HuH-7.5 (cell line): Measurements from ENCODE around the gene UNC5C.

Experiments used
- DNase-seq: peaks from one replicate; pipeline ENCODE4 v3.0.0; 2011; ENCODE audit warnings: low spot score

UNC5C gene

DNA sequence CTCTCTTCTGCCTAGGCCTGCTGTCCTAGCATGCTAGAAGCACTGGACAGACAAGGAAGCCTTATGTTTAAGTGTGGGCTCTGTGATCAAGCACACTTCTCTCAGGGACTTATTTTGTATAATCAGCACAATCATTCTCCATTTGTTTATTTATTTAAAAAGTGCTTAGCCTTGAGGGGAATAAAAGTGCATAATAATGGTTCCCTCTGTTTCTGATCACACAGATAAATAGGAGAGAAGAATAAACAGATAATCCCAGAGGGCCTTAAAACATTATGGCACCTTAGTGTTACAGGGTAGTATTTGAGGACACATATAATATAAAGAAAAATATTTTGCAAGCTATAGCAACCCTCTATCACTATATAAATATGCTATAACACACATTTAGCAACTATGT is 146.5 kb downstream of the UNC5C start:
- no peak for DNase-seq

DNA sequence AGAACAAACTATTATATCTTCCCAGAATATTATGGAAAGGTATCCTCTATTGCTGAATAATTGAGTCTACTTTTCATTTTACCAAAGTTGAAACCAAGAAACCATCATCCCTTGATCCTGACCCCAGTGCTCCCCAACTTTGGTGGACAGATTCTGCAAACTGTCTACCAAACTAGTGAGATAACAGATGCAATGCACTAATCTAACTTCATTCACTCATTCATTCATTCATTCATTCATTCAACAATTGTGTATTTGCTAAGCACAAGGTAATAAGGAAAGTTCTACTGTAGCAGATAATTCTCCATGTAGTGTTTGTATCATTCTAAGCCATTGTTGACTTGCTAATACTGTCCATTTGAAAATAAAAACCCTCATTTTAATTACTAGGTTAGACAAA is 150.6 kb downstream of the UNC5C start:
- DNase-seq = no peak

DNA sequence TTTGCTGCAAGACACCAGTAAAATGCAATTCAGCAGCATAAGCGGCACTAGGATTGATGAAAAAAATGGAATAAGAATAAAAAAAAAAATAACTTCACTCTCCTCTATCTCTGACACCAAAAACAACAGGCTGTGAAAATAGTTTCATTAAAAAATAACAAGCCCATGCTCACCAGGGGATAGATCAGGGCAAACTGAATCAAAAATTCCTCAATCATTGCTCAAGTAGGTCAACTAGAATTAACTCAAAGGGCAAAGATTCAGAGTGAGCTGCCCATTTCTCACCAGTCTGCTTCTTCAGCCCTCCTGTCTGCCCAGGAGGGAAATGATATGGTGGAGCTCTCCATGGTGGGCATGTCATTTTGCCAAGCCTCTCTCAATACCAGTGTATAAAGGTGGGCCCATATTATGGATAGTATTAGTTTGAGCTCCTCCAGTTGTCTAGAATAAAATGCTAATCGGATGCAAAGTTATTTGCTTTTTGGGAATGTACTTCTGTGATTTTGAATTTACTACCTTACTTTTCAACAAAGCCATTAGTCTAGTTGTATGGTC is 153.9 kb downstream of the UNC5C start:
- no peak for DNase-seq

DNA sequence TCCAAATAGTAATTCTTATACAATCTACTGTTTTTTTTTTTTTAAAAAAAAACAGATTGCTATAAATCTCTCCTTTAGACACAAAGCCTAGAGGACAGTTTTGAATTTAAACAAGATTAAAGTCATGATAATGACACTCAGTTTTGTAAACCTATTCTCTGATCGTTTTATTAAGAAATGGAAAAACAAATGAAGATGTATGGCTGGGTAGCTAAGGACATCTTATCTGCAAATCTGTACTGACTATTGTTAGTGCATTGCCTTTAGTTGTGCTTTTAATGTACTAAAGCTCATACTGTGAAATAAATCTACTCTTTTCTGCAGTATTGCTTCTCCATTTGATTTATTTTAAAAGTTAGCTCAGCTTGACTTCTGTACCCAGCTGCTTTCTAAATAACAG is 155.0 kb downstream of the UNC5C start:
- DNase-seq = no peak

DNA sequence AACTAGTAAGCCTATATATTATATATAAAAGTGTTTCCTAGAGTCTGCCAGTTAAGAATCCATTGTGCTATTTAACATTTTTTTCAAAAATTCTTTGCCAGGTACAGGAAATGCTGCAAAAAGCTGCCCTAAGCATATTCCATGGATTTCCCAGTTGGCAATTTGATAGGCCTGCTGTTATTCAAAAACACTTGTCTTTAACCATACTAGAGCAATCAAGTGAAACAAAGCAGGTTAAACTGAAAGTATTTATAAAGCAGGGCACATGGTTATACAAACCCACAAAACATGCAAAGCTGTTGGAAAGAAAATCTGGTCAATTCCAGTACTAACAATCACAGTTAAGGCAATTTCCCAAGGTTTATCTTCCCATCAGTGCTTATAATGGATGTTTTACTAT is 159.9 kb downstream of the UNC5C start:
- DNase-seq = no peak

DNA sequence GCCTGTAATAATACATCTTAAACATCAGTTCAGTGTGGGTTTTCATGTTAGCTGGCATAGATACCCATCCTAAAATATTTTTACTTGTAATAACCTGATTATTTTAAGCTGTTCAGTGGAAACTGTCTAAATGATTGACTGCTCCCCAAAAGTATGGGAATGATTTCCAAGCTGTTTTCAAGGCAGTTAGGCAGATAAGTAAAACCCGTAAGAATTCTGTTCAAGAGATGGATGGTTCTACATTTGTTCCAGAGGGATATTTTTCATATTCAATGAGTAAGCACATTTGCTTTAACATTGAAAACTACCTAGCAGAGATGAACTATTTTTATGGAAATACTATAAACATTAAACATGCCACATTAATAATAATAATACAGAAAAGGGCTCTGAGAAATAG is 161.1 kb downstream of the UNC5C start:
- no peak for DNase-seq

DNA sequence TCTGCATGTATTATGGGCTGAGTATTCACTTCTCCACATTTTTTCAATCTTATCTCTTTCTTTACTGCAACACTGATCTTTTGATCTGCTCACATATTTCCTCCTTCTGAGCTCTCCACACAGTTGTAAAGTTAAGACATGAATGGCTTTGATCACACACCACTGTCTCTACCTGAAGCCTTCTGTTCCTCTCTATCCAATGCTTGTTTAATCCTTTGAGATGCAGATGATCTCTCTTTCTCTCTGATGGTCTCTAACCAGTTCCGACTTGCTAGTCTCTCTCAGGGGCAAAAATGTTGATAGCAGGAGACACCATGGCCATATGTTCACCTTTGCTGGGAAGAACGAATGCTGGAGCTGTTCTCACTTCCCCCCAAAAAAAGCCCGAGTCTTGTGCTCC is 162.4 kb downstream of the UNC5C start:
- no peak for DNase-seq

DNA sequence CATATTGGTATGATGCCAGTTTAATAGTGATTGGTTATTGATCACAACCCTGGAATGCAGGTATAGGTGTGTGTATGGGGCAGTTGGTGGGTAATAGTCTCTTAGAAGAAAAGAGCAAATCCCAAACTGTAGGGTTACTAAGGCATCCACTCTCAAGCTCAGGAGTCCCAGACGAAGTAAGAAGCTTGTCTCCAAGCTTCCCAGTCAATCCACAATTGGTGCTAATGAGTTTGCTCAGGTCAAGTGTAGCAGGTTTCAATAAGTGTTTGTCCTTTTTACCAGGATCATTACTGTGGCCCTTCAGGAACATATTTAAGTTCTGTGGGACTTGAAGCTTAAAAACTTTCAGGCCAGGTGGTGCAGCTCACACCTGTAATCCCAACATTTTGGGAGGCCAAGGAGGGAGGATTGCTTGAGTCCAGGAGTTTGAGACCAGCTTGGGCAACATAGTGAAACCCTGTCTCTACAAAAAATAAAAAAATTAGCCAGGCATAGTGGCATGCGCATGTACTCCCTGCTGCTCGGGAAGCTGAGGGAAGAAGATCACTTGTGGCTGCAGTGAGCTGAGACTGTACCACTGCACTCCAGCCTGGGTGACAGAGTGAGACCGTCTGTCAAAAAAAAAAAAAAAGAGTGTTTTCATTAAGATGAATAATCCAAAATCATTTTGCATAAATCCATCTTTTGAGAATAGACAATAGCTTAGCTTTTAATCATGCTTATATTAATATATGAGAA is 166.8 kb downstream of the UNC5C start:
- no peak for DNase-seq

DNA sequence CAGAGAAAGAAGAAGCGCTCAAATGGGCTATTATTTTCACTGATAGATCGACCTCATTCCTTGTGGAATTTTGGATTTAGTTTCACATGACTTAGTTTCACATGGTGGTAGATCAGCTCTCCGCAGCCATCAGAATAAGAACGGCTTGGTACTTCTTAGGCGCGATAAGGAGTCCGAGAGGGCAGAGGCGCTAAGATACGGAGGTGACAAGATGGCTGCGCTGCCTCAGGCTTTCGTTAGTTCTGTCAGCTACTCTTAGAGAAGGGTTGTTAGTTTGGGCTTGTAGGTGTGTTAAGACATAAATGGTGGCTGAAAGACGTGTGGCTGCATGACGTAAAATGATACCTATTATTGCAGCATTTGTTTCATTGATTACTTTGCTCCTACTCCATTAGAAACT is 169.1 kb downstream of the UNC5C start:
- DNase-seq = no peak

DNA sequence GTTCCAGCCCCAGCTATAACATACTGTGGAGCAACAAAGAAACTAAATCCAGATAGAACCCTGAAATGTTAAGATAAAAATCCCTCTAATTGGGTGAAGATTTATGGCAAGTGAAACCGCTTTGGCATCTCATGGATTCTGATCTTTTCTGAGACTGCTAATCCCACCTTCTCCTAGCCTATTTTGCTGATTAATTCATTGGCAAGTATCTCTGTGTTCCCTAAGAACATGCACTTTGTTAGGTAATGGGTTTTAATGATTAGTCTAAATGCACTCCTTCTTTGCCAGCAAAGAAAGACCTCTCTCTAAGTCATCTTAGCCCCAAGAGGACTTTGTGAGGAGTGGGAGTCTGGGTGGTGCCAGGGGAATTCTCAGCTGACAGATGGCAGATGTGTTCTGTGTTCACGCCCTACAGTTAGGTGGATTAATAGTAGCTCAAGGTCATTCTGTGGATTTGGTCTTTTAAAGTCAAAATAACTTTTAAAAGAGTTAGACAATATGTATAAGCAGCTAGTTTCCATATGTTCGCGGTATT is 171.3 kb downstream of the UNC5C start:
- no peak for DNase-seq

DNA sequence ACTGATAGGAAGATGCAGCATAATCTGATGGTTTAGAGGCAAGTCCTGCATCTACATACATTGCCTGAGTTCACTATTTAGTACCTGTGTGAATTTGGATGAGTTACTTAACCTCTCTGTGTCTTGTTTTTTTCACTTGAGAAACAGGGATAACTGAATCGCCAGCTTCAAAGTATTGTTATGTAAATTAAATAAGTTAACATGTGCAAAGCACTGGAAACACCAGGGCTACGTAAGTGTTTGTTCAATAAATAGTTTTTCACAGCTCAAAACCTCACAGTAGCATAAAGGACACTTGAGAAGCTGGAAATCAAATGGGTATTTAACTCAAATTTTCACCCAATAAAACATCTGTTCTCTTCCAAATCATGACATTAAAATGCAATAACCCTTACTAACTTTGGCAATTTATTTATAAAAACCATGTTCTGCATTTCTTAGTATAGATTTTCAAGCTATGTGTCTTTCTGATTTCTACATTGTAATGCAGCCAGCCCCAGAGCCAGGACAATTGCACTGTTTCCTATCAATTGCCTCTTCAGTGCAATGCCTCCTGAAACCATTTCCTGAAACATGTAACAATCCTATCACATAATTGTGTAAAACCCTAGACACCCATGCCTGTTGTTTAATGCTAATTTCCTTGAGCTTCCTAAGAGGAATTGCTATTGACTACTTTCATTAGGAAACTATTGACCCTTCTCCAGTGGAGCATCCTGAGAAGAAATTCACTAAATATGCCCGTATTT is 177.1 kb downstream of the UNC5C start:
- DNase-seq = no peak

DNA sequence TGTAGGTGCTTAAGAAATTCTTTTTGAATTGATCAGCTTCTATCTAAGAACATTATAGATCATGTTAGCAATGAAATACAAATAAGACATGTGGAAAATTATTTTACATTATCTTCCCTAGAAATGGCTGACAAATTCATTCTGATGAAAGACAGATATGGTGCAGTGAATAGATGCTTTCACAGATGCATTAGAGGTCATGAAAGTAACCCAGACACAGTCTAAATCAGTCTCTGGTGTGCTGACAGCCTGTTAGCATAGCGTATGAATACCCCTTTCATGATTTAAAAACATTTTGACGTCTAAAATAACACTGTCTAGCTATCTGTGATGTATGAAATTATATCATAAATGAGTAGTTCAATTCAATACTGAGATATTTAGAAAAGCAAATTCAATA is 180.9 kb downstream of the UNC5C start:
- DNase-seq = no peak

DNA sequence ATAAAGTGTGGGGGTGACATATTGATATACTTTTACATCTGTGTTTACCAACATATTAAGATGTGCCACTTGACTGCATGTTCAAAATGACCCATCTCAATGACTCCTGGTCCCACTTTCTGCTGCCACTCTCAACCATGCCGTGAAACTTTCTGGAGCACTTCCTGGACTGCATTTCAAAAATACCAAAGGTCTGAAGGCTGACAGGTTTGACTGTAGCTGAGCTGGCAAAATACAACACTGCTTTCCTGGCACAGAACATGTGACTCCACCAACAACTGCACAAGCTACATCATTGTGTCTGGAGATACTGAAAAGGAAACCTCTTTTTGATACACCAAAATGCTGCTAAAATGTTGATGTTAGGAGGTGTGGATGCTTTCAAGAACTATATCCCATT is 184.8 kb downstream of the UNC5C start:
- no peak for DNase-seq

DNA sequence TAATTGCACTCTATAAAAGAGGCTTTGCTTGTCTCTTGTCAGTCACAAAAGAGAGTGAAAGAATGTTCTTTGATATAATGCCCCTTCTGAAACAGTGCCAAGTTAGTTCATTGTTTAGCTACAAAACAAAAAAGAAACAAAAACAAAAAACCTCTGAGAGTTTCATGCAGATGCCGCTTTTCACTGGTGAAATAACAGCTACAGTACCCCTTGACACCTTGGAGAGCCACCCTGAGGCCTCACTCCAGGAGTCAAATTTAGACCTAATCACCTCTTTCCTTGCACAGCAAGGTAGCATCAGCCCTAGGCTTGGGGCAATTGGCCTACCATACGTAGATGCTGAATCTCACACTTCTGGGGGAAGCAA is 185.2 kb downstream of the UNC5C start:
- no peak for DNase-seq

DNA sequence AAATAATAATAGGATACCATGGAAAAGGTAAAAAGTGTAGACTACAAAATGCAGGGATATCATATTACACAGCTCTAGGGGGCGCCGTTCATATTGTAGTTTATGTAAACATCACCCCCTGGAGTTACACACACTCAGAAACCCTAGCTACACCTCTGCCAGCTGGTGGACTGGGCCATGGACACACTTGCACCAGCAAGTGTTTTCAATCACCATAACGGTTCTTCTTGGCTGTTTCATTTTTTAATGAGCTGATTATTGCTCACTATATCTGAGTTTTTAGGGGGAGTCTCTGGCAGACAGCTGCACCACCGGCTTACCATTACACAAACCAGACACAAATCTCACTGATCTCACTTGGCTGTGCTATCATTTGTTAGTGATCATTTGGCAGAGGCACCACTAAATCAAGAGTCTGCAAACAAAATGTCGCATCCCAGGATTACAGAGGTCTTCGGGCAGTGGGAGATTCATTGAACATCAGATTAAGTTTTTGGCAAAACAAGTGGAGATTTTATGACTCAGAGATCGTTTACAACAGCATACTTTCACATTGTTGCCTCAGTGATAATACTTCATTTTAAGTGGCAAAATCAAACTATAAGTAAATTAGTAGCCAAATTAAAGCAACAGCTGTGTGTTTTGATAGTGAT is 185.7 kb downstream of the UNC5C start:
- no peak for DNase-seq

DNA sequence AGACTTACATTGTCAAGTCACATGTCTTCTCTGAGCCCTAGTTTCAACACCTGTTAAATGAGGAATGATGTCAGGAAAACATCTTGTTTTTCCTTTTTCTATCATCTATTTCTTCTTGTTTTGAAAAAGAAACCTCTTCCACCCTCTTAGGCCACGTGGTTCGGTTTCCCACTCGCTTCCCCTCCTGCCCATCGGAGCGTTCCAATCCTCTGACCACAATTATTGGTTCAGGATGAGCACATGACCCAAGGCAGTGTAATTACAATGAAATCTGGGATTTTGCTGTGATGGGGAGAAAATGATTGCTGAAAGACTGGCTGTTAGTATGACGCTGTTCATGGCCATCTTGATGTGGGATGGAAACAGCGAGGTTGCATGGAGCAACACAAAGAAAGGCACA is 186.7 kb downstream of the UNC5C start:
- no peak for DNase-seq

DNA sequence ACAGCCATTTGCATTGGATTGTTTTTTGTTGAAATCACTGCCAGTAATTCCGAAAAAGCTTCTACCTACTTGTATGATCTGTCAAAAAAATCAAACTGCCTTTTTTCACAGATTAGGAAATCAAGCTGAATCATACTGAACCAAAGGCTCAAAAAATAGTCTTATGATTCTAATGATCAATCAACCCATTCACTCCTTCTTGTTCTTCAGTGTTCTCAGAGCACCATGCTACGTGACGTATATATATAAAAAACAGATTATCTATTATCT is 187.1 kb downstream of the UNC5C start:
- DNase-seq = no peak

DNA sequence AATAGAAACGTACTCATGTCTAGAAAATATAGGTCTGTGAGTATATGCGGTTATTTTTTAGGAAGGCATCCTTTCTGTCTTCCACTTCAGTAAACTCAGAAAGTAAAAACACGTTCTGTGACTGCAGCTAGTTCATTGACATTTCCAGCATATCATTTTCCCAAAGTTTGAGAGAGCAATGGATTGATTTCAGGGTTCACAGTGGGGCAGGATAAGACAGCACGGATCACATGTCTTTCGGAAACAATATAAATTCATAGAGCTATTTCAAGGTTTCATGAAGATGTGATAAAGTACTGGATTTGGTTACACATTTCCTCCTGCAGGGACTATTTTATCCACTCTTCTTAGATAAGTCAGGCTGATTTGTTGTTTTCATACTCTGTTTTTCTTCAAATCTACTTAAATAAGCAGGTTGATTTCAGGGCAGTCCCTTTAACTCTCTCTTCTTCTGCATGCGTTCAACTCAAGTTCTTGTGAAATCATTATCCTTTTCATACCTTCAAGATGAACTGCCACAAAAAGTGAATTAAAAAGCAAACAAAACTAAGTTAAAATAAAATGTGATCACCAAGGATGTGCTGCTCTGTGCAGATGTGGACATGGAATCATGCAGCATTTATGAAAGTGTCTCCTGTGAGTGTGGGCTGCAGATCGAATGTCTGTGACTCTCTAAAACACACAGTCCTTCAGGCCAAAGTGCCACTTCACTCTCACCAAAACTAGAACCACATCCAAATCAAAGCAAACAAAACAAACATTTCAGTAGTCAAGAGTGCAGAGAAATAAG is 187.7 kb downstream of the UNC5C start:
- DNase-seq = no peak

DNA sequence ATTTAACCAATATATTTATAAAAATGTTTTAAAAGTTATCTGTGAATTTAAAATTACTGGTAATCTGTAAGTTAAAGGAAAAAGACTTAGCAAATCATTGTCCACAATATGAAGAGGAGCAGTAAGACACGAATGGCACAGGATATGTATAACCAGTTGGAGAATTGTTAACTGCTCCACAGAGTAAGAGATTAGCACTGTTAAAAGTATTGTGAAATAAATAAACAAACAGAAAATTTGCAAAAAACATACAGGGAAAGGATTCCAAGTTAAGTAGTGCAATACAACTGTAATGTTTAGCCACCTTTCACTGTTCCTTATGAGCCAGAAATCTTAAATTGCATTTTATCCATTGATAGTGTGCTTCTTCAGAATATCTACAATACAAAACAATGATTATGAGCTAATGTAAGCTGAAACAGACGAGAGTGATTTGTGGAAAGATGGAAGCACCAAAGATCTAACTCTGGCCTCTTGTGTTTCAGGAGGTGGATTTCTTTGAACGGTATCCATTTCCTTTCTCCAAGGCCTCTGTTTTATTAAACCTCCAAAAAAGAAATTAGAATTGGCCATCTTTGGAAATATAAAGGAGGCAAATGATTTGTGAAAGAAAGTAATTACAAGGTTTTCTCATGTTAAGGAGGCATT is 188.4 kb downstream of the UNC5C start:
- no peak for DNase-seq

DNA sequence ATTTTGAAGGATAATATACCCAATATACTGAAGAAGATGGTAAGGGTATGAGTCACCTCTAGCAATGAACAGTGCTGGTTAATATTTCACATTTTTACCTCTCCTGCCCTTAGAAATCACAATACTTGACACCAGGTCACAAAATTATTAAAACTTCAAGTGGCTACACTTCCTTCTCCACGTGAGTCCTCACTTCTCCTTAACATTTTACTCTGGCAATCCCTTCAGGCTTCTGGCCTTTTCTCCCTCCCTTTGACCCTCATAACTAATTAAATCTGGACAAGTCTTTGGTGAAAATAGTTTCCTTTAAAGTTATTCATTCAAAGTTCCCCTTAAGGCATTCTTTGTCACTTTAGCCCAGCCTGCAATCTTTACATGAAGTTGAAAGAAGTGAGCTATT is 190.4 kb downstream of the UNC5C start:
- DNase-seq = no peak

DNA sequence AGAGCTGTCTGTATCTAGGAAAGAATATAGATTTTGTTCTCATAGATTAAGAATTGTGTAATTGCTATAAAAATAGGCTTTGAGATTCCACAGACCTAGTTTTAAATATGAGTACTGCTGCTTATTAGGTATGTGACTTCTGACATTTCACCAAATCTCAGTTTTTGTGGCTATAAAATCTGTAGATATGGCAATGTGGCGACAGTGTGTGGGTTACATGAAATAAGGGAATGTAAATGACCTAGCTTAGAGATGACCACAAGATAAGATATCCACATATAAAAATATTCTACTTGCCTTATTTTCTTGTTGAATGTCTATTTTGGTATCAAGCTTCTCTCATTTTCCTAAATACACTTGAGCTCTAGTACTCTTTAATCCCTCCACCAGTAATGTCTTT is 193.8 kb downstream of the UNC5C start:
- no peak for DNase-seq

DNA sequence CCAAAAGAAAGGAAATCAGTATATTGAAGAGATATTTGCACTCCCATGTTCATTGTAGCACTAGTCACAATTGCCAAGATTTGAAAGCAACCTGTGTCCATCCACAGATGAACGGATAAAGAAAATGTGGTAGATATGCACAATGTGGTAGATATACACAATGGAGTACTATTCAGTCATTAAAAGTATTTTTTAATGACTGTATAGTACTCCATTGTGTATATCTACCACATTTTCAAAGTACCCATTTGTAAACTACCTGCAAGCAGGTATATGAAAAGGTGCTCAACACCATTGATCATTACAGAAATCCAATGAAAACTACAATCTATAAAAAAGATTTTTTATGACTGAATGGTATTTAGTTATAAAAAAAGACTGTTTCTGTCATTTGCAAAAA is 200.4 kb downstream of the UNC5C start:
- no peak for DNase-seq
